Activated CD4-positive, alpha-beta memory T cell treated with anti-CD3 and anti-CD28 coated beads, Interleukin-2, amount 10 ng/mL, durations not matched to agents 7 days and 5 days (primary cell): ENCODE data around the gene MEI1. TPM values are rescaled to one million over a fixed set of nuclear protein-coding genes. Genes with fewer than 3 reads are reported as not detected.

Source experiments
- CTCF ChIA-PET: fragments of 350-600 bp; sonication (Branson Sonifier 250); formaldehyde crosslinking; loops from one replicate; lab custom pipeline; 2021; ENCODE audit warnings: antibody characterized with exemption, inconsistent platforms; lab: Charles Lee
- POLR2A ChIA-PET: fragments of 350-600 bp; sonication (Branson Sonifier 250); formaldehyde crosslinking; loops from one replicate; lab custom pipeline; 2021; ENCODE audit warnings: antibody characterized with exemption; lab: Charles Lee
- DNase-seq: peaks from one replicate; pipeline ENCODE4 v3.0.0-alpha.2; 2020
- H3K27ac Mint-ChIP-seq: one replicate; pipeline ENCODE4 v1.8.0; 2021; ENCODE audit warnings: mild to moderate bottlenecking, mixed read lengths
- H3K27me3 Mint-ChIP-seq: one replicate; pipeline ENCODE4 v1.8.0; 2021; ENCODE audit warnings: mixed read lengths
- H3K36me3 Mint-ChIP-seq: one replicate; pipeline ENCODE4 v1.8.0; 2021; ENCODE audit warnings: low read depth, mixed read lengths
- H3K4me1 Mint-ChIP-seq: one replicate; pipeline ENCODE4 v1.8.0; 2021; ENCODE audit warnings: mixed read lengths
- H3K4me3 Mint-ChIP-seq: one replicate; pipeline ENCODE4 v1.8.0; 2021; ENCODE audit warnings: mild to moderate bottlenecking, mixed read lengths
- H3K9me3 Mint-ChIP-seq: one replicate; pipeline ENCODE4 v1.8.0; 2021; ENCODE audit warnings: mixed read lengths
- total RNA-seq, 2 experiments: library from RNA; stranded (reverse); gene quantifications; one replicate each; pipeline ENCODE4 v1.2.3, GENCODE V29; 2021

MEI1 gene
- total RNA-seq, 2 experiments from 2014 or later: 75.5 to 79.1 TPM

DNA sequence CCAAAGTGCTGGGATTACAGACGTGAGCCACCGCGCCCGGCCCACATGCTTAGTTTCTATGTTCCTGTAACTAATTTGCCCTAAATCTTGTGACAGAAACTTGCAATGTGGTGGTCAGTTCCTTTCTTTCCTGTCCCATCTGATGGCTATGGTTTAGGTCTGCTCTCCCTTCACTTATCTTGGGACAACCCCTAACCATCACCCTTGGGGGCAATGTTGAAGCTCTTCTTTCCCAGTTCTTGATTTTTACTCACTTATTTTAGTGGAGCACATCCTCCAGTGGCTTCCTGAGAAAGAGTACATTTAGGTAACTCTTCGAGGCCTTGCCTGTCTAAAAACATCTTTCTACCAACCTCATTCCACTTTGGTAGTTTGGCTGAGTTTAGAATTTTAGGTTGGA lies 140.9 kb downstream of the MEI1 start:
- Mint-ChIP-seq H3K4me1 (peaks cover 75% of the 10 kb centered on the region), H3K9me3 (no peaks in the 10 kb centered on the region), H3K36me3 (peaks cover 67% of the 10 kb centered on the region), H3K27me3 (no peaks in the 10 kb centered on the region), H3K27ac (no peak overlapping the region), H3K4me3 (no peak overlapping the region)
- POLR2A ChIA-PET: interaction anchor here (0.9 to 1.5 kb wide), 3 partner anchors 9 to 39 kb away, joined by 3 to 5 read pairs (median 4); partner anchors contain the start of gene CCDC134
- CTCF ChIA-PET: interaction anchor here (0.7 to 1.1 kb wide), 2 partner anchors 17 to 190 kb away, joined by 5 to 7 read pairs; no protein-coding TSS in a partner anchor
- no peak for DNase-seq

DNA sequence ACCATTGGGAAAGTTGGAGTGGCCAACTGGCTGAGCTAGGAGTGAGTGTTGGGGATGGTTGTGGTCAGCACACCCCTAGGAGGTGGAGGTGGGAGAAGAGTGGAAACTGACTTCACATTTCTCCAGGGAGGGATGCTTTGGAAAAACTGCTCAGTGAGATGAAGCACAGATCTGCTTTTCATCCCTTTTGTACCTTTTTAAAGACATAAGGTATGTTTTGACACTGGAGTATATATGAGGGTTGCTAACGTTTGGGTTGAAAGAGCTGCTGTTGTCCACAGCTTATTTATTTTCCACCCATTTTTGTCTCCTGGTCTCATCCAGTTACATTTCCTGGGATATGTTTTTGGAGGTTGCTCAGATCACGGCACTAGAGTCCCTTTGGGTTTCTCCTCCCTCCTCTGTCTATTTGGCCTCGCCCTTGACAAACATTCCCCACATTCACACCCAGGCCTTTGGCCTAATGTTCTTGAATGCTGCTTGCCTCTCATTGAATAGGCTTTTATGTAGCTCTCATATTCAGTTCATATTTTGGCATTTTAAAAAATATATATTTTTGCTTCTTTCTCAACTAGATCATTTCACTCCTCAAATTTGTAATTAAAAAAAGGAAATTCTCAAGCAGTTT lies 141.9 kb downstream of the MEI1 start:
- POLR2A ChIA-PET: interaction anchor here (0.7 to 7.5 kb wide), 3 partner anchors 8 to 61 kb away, joined by 3 to 82 read pairs (median 5); partner anchors contain the start of gene SREBF2
- CTCF ChIA-PET: interaction anchor here (1.3 to 1.9 kb wide), 3 partner anchors 21 to 85 kb away, joined by 3 to 5 read pairs (median 4); partner anchors contain the start of gene CCDC134
- H3K4me1 Mint-ChIP-seq: peaks cover 79% of the 10 kb centered on the region
- no peaks in the 10 kb centered on the region for H3K9me3 Mint-ChIP-seq
- H3K27ac Mint-ChIP-seq: no peak overlapping the region
- no peak for DNase-seq
- H3K36me3 Mint-ChIP-seq: peaks cover 62% of the 10 kb centered on the region
- no peaks in the 10 kb centered on the region for H3K27me3 Mint-ChIP-seq
- H3K4me3 Mint-ChIP-seq: no peak overlapping the region

GRCh38 chr22:41842996-41843970 lies 144.0 kb downstream of the MEI1 start:
- peak overlapping the region; percentile 63 for H3K27ac Mint-ChIP-seq
- H3K4me3 Mint-ChIP-seq: no peak overlapping the region
- ChIA-PET POLR2A (interaction anchor here (0.9 to 7.5 kb wide), 5 partner anchors 10 to 103 kb away, joined by 3 to 82 read pairs (median 5); partner anchors contain the start of genes CENPM and SREBF2), CTCF (interaction anchor here (1.5 to 1.9 kb wide), 4 partner anchors 13 to 146 kb away, joined by 3 to 10 read pairs (median 5); partner anchors contain the start of gene CCDC134)
- H3K4me1 Mint-ChIP-seq: peaks cover 82% of the 10 kb centered on the region
- H3K27me3 Mint-ChIP-seq: no peaks in the 10 kb centered on the region
- peaks cover 55% of the 10 kb centered on the region for H3K36me3 Mint-ChIP-seq
- DNase-seq: no peak
- no peaks in the 10 kb centered on the region for H3K9me3 Mint-ChIP-seq

DNA sequence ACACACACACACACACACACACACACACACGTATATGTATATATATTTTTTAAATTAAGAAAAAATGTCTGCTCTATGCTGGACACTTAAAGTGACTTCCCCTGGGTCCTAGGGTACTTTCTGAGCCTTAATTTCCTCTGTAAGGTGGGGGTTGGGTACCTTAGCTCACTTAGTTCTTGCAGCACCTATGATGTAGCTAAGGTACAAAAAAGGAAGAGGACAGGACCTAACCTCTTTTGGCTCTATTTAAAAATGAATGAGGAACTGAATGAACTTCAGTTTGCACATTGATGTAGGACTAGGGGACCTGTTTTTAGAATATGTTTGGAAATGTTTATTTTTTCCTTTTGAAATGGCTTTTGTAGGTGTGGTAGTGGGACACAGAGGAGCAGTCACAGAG lies 144.7 kb downstream of the MEI1 start:
- ChIA-PET CTCF (interaction anchor here (1.5 to 1.8 kb wide), 3 partner anchors 13 to 147 kb away, joined by 3 to 10 read pairs (median 5); partner anchors contain the start of gene CCDC134), POLR2A (interaction anchor here (0.9 to 7.5 kb wide), 4 partner anchors 11 to 96 kb away, joined by 3 to 82 read pairs (median 4); partner anchors contain the start of gene SREBF2)
- Mint-ChIP-seq H3K36me3 (peaks cover 53% of the 10 kb centered on the region), H3K27me3 (no peaks in the 10 kb centered on the region), H3K4me1 (peaks cover 81% of the 10 kb centered on the region), H3K9me3 (no peaks in the 10 kb centered on the region), H3K4me3 (no peak overlapping the region), H3K27ac (peak overlapping the region; percentile 31)
- no peak for DNase-seq

DNA sequence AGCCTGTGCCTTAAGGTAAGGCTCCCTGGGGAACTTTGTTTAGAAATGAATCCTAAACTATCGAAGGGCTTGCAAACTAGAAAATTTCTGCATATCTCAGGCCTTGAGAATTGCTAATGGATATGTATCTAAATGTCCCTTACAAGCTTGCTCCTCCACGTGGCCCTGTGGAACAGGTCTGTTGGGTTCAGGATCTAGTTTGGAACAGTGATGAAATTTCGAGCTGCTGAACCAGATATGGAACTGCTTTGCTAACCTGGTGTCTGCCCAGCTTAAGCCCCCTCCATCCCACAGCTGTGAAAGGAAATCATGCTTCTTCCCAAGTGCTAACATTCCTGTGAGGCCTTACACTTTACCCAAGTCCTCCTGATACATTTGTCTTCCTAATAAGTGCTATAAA lies 145.2 kb downstream of the MEI1 start:
- H3K9me3 Mint-ChIP-seq: no peaks in the 10 kb centered on the region
- H3K36me3 Mint-ChIP-seq: peaks cover 49% of the 10 kb centered on the region
- no peak overlapping the region for H3K4me3 Mint-ChIP-seq
- peaks cover 76% of the 10 kb centered on the region for H3K4me1 Mint-ChIP-seq
- DNase-seq: no peak
- no peak overlapping the region for H3K27ac Mint-ChIP-seq
- H3K27me3 Mint-ChIP-seq: no peaks in the 10 kb centered on the region
- POLR2A ChIA-PET: interaction anchor here (1.8 to 7.5 kb wide), 2 partner anchors 11 to 13 kb away, joined by 5 to 82 read pairs; partner anchors contain the start of gene SREBF2
- CTCF ChIA-PET: interaction anchor here (1.5 kb wide), 1 partner anchor 44 kb away, joined by 3 read pairs; the partner anchor contains the start of gene CCDC134

- peaks cover 46% of the 10 kb centered on the region for H3K36me3 Mint-ChIP-seq
- CTCF ChIA-PET: interaction anchor here (0.8 to 1.4 kb wide), 3 partner anchors 12 to 99 kb away, joined by 3 to 6 read pairs (median 4); no protein-coding TSS in a partner anchor
- POLR2A ChIA-PET: interaction anchor here (0.9 to 7.5 kb wide), 2 partner anchors 12 to 17 kb away, joined by 3 to 82 read pairs; partner anchors contain the start of gene SREBF2
- no peaks in the 10 kb centered on the region for H3K9me3 Mint-ChIP-seq
- H3K4me3 Mint-ChIP-seq: no peak overlapping the region
- peaks cover 68% of the 10 kb centered on the region for H3K4me1 Mint-ChIP-seq
- H3K27ac Mint-ChIP-seq: peak overlapping the region; percentile 21
- DNase-seq: no peak
- no peaks in the 10 kb centered on the region for H3K27me3 Mint-ChIP-seq
Measured at GRCh38 chr22:41845380-41846267, 146.3 kb downstream of the MEI1 start.

DNA sequence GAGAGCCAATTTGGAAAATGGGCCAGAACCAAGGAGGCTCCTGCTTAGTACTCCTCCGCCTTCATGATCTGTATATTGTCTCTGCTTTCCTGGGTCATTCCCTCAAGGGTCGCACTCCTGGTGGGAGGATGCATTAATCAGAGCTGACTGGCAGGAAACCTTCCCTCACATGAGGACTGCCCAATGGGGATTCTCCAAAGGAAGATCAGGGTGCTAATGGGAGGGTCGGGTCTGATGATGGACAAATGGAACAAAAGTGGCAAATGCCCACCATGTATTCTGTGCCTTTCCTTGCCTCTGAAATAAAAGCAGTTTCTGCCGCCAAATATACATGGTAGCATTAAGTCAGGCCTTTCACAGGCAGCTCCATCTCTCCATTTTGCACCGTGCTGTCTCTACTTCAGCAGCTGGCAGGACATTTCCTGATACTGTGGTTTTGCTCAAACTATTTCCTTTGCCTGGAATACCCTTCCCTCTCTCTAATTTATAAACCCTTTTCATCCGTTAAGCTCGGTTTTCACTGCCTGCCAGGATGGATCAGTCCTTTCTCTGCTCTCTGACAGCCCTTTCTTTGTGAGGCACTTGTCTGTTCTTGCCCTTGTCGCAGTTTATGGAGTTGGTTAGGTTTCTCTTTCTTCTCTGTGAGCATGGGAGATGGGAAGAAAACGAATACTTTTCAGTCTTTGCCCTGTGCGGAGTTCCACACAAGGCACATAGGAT lies 147.1 kb downstream of the MEI1 start:
- H3K27ac Mint-ChIP-seq: no peak overlapping the region
- peaks cover 43% of the 10 kb centered on the region for H3K36me3 Mint-ChIP-seq
- H3K4me3 Mint-ChIP-seq: no peak overlapping the region
- ChIA-PET CTCF (interaction anchor here (0.8 to 1.7 kb wide), 5 partner anchors 11 to 99 kb away, joined by 3 to 6 read pairs (median 4); no protein-coding TSS in a partner anchor), POLR2A (interaction anchor here (0.9 to 7.5 kb wide), 2 partner anchors 13 to 16 kb away, joined by 3 to 82 read pairs; partner anchors contain the start of gene SREBF2)
- H3K4me1 Mint-ChIP-seq: peaks cover 62% of the 10 kb centered on the region
- DNase-seq: no peak
- no peaks in the 10 kb centered on the region for H3K9me3 Mint-ChIP-seq
- no peaks in the 10 kb centered on the region for H3K27me3 Mint-ChIP-seq

- no peak for DNase-seq
- POLR2A ChIA-PET: interaction anchor here (1.0 to 7.5 kb wide), 3 partner anchors 14 to 93 kb away, joined by 3 to 82 read pairs (median 5); partner anchors contain the start of gene SREBF2
- no peaks in the 10 kb centered on the region for H3K9me3 Mint-ChIP-seq
- H3K4me1 Mint-ChIP-seq: peaks cover 56% of the 10 kb centered on the region
- no peak overlapping the region for H3K4me3 Mint-ChIP-seq
- H3K36me3 Mint-ChIP-seq: peaks cover 41% of the 10 kb centered on the region
- no peak overlapping the region for H3K27ac Mint-ChIP-seq
- CTCF ChIA-PET: interaction anchor here (0.9 to 1.7 kb wide), 5 partner anchors 10 to 100 kb away, joined by 3 to 7 read pairs (median 4); no protein-coding TSS in a partner anchor
- no peaks in the 10 kb centered on the region for H3K27me3 Mint-ChIP-seq
Measured at GRCh38 chr22:41847300-41847699, 148.0 kb downstream of the MEI1 start.

DNA sequence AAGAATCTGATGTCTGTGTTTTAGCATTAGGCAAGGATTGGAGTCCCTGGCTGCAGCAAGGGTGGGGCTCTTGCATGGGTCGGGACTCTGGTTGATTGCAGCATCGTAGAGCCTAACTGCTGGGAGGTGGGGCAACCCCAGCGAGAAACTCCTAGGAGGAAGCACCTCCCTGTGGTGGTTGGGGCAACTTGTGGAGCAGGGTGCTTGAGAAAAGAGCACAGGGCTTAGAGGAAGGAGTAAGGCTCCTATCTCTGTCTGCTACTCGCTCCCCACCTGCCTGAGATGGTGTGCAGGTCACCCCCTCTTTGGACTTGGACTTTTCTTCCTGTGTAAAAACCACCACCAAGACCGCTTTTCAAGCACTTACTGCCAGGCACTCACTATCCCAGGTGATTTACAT lies 149.2 kb downstream of the MEI1 start:
- CTCF ChIA-PET: interaction anchor here (1.2 kb wide), 1 partner anchor 9 kb away, joined by 7 read pairs; no protein-coding TSS in a partner anchor
- no peaks in the 10 kb centered on the region for H3K27me3 Mint-ChIP-seq
- POLR2A ChIA-PET: interaction anchor here (1.2 kb wide), 1 partner anchor 49 kb away, joined by 3 read pairs; no protein-coding TSS in a partner anchor
- peak overlapping the region; percentile 38 for H3K27ac Mint-ChIP-seq
- peaks cover 53% of the 10 kb centered on the region for H3K4me1 Mint-ChIP-seq
- H3K4me3 Mint-ChIP-seq: no peak overlapping the region
- peaks cover 36% of the 10 kb centered on the region for H3K36me3 Mint-ChIP-seq
- no peaks in the 10 kb centered on the region for H3K9me3 Mint-ChIP-seq
- DNase-seq: no peak
